Gastrocnemius medialis (tissue), 4 donors: Measurements from ENCODE around the gene ADAP1.

Source experiments
- POLR2A ChIP-seq, 2 donors: fragments of 450-650 bp; IDR thresholded peaks; one replicate each; pipeline ENCODE4 v1.6.1; 2017; ENCODE audit warnings: antibody characterized with exemption in 2 of 2, mild to moderate bottlenecking in 2 of 2, moderate library complexity in 2 of 2
- TF ChIP-seq, protein P1 (sequence below), 5 experiments: fragments of 450-650 bp in 3 of 5; fragments of 200-600 bp in 2 of 5; sonication (generic) in 2 of 5; IDR thresholded peaks in 4 of 5; conservative IDR thresholded peaks in 1 of 5; 1 replicate in 4 of 5; 2 replicates in 1 of 5; pipeline ENCODE4 v1.5.1; 2016 to 2019; ENCODE audit warnings: antibody characterized with exemption in 5 of 5, mild to moderate bottlenecking in 3 of 5, moderate library complexity in 3 of 5

DNA sequence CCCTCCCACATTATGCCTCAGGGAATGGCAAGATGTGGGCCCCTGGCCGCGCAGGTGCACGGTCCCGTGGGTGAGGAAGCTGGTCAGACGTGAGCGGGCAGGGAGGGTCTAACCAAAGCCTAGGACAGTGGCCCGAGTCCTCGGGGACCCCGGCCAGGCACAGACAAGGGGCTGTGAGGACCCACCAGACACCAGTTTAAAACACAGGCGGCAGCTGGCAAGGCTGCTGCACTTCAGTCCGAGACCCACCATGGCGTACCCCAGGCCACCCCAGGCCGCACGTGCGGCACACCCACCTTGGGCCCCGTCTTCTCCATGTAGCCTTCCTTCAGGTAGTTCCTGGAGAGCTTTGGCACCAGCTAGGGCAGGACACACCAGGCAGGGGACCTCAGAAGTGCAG lies 54.7 kb downstream of the ADAP1 start:
- TF ChIP-seq, protein P1, sequence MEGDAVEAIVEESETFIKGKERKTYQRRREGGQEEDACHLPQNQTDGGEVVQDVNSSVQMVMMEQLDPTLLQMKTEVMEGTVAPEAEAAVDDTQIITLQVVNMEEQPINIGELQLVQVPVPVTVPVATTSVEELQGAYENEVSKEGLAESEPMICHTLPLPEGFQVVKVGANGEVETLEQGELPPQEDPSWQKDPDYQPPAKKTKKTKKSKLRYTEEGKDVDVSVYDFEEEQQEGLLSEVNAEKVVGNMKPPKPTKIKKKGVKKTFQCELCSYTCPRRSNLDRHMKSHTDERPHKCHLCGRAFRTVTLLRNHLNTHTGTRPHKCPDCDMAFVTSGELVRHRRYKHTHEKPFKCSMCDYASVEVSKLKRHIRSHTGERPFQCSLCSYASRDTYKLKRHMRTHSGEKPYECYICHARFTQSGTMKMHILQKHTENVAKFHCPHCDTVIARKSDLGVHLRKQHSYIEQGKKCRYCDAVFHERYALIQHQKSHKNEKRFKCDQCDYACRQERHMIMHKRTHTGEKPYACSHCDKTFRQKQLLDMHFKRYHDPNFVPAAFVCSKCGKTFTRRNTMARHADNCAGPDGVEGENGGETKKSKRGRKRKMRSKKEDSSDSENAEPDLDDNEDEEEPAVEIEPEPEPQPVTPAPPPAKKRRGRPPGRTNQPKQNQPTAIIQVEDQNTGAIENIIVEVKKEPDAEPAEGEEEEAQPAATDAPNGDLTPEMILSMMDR (IDR thresholded peaks at IDR 0.05 in 4 of 5, conservative IDR thresholded peaks at IDR 0.05 in 1 of 5): no peak
- no peak for TF ChIP-seq POLR2A (IDR thresholded peaks at IDR 0.05)
